ENCODE results near the gene MAPK11.
"Not testable (repeated sequence)": the region's sequence is repeated elsewhere in the genome, so short reads cannot be mapped to it uniquely, and the experiment has no call there.

MAPK11 gene

DNA sequence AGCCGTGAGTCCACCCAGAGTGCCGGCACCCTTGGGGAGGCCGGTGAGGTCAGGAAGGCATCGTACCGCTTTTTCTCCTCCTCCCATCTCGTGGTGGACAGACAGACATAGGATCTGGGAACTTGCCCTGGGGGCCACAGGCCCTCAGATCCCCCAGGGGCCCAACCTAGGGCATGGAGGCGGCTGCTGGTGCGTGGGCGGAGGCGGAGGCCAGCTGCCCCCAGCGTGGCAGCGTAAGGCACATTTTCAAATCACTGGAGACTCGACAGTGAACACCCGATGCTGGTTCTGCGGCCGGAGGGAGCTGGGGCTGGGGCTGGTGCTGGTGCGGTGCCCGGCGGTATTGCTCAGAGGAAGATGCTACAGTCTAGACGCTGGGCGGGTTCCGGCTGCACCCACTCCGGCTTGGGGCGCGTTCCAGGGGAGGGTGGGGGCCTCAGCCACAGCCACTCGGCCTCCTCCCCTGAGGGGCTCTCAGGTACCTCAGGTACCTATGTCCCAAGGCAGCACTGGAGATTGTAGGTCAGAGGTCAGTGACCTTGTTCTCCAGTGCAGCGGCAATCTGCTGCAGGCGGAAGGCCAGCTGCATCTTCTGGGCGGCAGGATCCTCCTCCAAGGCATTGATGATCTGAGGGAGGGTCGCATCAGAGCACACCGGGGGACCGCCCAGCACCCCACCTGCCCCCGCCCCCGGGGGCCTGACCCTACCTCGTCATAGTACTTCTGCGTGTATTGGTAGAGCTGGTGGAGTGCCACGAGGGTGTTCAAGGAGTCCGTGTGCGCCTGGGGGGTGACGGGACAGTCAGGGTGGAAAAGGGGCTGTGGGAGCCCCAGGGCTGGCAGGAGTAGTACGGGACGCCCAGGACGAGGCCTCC, 5.2 kb upstream of the MAPK11 start:
- no peak for DNase-seq

DNA sequence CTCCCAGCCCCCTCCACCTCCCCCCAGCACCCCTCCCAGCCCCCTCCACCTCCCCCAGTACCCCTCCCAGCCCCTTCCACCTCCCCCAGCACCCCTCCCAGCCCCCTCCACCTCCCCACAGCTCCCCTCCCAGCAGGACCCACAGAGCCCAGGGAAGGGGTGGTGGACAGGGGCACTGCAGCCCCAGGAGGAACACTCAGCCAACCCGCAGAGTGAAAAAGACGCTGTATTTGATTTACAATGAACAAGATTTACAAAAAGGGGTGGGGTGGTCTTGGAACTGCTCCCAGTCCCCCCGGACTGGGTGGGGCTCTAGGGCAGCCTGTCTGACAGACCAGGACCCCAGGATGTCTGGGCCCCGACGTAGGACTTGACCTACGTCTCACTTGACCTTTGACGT, 4.6 kb upstream of the MAPK11 start:
- no peak for DNase-seq

DNA sequence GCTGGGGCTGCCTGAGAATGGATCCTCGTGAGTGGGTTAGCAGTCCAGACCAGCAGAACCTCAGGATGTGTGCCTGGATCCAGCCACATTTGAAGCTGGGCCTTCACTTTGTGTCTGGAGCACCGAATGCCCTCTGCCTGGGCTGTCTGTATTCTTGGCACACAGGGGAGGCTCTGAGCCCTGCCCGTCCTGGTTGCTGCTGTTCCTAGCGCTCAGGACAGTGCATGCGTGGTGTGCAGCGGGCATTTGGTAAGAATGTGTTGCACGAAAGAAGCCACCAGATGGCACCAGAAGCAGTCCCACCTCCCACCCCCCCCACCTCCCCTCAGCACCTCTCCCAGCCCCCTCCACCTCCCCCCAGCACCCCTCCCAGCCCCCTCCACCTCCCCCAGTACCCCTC, 4.1 kb upstream of the MAPK11 start:
- DNase-seq = no peak

DNA sequence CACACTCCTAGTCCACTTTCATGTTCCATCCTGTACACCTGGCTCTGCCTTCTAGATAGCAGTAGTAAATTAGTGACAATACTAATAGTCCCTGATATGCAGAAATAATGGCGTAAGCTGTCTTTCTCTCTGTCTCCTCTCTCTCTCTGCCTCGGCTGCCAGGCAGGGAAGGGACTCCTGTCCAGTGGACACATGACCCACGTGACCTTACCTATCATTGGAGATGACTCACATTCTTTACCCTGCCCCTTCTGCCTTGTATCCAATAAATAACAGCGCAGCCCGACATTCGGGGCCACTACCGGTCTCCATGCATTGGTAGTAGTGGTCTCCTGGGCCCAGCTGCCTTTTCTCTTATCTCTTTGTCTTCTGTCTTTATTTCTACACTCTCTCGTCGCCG, 3.6 kb upstream of the MAPK11 start:
- DNase-seq = not testable (repeated sequence)

DNA sequence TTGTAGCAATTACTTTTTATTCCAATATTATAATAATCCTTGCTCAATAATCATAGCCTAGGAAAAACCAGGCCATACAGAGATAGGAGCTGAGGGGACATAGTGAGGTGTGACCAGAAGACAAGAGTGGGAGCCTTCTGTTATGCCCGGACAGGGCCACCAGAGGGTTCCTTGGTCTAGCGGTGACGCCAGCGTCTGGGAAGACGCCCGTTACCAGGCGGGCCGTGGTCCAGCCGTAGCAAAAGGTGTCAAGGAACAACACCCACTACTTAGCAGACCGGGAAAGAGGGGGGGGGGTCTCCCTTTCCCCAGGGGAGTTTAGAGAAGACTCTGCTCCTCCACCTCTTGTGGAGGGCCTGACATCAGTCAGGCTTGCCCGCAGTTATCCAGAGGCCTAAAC, 3.2 kb upstream of the MAPK11 start:
- DNase-seq = not testable (repeated sequence)

DNA sequence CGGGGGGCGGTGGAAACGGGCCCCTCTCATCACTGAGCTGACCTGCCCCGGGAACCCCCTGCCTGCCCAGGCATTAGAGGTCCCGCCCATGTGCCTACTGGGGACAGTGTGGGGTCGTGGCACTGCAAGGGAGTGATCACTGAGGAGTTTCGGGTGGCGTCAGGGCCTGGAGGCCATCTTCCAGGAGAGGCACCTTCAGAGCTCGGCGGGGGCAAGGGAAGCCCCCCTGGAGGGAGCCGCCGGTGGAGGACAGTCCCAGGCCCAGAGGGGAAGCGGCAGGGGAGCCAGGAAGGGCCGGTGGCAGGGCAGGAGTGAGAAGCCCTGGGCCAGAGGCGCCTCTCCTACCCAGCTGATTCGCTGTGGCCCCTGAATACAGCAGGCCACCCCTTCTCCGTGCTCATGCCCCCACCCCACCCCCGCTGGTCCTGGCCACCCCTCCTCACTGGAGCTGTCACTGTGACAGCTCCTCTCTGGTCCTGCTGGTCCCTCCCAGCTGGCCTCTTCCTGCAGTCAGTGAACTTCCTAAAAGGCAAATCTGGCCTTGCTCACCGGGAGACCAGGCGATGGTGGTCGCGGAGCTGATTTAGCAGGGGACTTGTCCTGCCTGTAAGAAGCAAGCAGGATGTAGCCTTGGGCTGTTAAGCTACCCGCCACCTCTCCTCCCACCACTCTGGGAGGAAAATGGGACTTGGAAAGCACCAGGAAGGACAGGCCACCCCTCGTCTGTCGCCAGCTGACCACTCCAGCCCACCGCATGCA, 2.0 kb upstream of the MAPK11 start:
- no peak for DNase-seq

DNA sequence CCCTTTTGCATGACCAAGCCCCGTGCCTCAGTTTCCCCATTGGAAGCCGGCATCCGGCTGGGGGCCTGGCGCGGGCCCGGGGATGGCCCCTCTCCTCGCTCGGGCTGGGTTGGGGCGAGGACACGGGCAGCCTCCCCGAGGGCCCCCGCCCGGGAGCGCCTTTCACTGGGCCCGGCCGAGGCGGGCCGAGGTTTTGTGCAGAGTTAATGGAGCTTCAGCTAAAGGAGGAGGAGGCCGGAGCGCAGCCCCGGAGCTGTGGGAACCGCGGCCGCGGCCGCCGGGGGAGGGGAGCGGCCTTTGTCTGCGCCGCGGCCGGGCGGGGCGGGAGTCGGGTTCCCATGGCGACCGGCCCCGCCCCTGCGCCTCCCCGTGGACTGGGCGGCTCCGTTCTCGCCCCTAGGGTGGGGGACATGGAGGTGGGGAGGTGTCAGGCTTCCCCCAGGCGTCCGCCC, 1.4 kb upstream of the MAPK11 start:
- peak in 1 of 2 experiments; percentile 41 for DNase-seq

DNA sequence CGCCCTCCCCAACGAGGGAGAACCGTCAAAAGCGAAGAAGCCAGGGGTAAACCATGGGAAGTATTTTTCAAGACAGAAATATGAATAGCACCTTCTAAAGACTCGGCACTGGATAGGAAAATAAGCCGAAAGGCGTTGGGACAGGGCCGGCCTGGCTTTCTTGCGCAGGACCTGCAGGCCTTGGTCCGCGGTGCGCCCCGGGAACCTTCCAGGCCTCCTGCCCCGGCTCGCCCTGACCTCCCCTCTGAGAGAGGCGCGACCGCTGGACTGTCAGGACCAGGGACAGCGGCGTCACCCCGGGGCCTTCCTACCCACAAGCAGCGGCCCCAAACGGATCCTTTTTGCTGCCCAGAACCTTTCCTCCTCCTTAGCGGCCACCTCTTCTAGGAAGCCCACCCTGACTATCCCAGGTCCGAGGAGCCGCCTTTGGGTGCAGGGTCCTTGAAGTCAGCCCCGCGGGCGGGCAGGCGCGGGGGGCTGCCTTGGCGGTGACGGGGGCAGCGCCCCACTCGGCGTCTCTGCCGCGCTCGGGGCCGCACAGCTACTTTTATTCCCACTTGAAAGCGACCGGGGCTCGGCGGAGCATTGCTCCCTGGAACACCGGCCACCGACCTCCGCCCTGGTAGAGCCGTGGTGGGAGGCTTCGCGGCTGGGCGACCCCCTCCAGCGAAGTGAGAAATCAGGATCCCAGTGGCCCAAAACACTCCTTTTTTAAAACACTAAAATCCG, 650 bp upstream of the MAPK11 start:
- no peak for DNase-seq

DNA sequence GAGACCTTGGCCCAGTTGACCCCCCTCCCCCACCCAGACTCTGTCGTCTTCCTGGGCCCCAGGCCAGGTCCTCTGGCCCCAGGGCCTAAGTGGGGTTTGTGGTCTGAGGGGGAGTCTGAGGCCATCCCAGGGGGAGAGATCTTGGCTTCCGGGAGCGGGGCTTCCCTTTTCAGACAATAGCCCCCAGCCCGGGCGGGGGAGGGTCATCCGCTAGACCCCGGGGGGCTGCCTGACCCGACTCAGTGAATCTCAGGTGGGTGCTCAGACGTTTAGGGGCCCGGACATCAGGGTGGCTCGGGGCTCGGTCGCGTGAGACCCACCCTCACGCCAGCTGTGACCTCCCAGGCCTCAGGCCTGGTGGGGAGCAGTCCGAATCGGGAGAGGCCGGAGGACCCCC, 609 bp downstream of the MAPK11 start:
- DNase-seq = no peak

DNA sequence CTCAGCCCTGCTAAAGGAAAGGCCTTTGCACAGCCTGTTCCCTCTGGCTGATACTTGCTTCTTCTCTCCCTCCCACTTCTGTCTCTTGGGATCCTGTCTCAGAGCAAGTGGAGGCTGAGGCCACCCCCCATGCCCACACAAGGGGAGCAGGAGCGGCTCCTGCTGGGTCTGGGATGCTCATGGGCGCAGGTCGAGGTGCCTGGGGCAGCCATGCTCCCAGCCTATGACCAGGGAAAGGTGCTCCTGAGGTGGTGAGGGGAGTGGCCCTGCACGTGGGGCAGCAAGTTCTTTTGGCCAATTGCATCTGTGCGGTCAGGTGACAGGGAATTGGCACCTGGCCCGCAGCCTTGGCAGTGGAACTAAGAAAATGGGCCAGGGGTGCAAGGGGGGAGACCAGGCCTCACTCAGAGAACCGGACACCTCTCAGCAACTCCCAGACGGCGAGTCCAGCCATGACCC, 1.5 kb downstream of the MAPK11 start:
- DNase-seq = no peak

DNA sequence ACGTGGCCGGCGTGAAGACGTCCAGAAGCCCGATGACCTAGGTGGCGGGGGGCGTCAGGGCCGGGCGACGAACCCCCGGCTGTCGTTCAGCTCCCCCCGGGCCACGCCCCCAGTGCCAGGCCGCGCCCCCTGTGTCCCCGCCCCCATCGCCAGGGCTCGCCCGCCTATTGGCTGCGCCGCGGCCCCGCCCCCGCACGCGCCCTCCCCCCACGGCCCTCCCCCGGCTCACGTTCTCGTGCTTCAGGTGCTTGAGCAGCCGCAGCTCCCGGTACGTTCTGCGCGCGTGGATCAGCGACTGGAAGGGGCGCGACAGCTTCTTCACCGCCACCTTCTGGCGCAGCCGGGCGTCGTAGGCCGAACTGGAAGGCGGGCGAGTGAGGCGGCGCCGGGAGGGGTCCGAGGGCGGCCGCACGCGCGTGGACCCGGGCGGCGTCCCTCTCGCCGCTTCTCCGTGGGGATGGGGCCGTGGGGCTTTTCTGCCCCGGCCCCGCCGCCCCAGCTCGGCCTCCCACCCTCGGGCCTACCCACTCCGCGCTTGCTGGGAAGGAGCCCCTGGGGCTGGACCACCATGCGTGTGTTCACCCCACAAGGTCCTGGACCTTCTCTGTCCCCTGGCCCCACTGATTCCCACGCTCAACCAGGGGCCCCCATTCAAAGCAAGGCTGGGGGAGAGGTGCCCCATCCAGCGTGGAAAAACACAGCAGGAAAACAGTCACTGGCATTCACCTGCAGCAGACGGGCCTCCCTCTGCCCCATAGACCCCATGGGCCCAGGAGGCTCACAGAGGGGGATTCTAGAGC, 2.4 kb downstream of the MAPK11 start:
- no peak for DNase-seq

DNA sequence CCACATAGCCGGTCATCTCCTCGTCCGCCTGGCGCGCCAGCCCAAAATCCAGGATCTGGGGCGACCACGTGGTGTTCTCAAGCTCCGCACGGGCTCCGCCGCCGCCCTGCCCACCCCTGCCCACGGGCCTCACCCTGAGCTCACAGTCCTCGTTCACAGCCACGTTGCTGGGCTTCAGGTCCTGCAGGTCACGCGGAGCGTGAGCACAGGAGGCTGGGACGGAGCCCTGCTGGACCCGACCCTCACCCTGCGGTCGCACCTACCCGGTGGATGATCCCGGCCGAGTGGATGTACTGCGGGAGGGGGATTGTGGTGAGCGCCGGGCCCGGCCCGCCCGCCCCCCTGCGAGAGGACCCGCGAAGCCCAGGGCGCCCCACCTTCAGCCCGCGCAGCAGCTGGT, 3.2 kb downstream of the MAPK11 start:
- no peak for DNase-seq

DNA sequence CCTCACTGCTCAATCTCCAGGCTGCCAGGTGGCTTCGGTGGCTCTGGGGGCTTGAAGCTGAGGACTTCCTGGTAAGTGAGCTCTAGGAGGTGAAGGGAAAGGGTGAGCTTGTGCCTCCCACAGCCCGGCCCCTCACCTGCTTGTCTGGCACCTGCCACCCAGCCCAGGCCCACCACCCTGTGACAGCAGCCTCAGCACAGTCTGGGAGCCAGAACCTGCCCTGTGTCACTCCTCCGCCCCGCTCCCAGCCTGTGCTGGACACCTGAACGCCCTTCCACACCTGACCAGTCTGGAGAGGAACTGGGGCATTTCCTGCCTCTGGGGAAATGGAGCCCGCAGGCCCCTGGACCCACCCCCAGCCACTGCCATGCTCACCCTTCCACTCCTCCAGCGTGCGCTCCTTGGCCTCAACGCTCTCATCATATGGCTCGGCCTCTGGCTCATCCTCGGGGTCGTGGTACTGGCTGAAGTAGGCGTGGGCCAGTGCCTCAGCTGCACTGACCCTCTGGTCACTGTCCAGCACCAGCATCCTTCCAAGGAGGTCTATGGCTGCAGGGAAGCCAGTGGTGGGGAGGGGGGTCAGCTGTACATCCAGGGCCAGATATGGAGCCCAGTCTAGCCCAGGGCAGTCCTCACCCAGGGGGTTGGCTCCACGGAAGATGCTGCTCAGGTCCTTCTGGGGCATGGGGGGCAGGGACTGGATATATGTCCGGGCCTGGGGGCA, 5.1 kb downstream of the MAPK11 start:
- DNase-seq = no peak

DNA sequence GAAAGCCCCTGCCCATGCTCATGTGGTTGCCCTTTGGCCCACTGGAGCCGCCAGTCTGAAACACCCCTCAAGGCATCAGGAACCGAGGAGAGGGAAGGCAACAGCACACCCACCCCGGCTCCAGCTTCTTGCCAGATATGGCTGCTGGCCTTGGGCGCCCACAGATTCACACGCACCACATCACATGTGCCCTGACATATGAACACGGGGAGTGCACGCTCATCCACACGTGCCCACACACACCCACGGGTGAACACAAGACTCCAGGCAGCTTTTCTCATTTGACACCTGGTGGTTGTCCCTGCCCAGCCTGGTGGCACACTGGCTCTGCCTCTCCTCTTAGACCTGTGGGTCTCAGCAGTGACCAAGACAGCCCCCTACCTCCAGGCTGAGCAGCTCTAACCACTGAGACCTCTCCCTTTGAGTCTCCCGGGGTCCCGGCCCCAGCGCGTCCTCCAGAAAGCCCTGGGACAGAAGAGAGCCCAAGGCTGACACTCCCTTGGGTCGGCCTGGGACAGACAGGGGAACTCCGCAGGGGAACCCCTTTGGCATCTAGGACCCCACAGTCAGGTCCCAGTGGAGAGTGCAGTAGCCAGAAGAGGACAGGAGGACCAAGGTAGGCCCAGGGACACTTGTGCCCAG, 6.0 kb downstream of the MAPK11 start:
- DNase-seq = no peak

DNA sequence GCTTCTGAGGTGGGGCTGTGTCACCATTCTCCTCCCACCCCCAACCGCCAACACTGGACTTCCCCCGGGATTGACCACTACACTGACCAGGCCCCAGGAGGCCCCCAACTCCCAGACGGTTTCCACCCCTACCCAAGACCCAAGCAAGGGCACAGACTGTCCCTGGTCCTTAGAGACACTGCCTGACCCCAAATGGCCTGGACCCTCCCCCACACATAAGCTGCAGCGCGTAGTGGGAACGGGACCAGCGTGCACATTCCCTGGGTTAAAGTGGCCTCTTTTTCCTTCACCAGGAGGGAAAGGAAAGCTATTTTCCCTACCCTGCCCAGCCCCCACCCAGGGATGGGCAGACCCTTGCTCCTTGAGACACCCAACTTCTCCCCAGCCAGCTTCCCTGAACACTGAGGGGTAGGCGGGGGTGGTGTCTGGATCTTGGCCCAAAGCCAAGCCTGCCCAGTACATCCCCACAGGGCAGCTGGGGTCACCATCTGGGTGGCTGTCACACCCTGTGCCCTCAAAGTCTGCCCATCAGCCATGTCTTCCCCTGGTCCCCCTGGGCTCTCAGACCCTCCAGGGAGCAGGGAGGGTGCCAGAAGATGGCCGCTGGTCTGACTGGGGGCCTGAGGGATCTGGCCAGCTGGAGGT, 7.1 kb downstream of the MAPK11 start:
- no peak for DNase-seq

DNA sequence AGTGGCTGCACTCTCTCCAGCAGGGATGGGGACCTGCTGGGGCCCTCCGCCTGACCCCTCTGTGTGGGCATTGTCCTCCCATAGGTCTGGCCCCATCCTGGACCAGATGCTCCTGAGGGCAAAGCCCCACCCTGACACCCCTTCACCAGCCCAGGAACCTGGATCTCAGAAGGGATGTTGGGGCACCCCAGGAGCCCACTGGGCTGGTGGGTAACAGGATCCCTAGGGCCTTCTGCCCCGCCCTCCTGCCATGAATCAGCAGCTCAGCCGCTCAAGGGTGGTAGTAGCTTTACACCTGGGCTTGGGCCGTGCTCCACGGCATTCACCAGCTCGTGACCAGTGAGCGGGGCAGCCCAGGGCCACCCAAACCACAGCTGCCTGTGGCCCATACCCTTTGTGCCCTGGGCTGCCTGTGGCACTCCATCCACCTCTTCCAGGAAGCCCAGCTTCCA, 7.7 kb downstream of the MAPK11 start:
- no peak for DNase-seq

DNA sequence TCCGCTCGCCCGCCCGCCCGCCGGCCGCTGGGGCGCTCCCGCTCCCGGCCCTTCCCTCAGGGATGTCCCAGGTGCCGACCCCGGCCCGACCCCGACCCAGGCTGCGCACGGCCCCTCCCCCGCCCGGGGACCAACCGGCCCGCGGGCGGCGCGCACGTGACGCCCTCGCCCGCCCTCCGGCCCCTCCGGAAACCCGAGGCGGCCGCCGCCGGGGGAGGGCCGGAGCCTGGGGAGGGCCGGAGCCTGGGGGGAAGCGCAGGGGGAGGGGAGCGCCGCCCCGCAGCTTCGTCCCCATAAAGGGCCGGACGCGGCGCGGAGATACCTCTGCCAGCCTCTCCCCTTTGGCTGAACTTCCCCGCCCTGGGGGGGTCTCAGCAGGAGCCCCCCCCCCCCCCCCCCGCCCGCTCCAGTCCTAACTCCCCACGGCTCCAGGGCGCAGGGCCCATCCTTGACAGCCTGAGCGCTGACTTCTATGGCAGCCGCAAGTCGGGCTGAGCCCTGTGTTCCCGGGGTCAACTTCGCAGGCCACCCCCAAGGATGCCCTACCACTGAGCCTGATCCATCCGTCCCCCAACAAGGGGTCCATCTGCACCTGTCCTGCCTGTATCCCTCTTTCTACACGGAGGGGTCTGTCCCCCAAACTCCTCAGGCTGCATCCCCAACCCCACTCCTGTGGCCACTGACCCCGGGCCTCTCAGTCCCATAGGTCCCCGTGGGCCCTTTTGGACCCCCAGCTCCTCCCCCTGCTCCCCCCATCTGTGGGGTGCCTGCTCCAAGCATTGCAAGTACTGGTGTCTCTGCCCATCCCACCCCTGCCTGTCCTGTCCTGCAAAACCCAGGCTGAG, 8.3 kb downstream of the MAPK11 start, which contains the start of gene MAPK12:
Gene MAPK12 (minus strand): TSS at position 69 of the 845 bp plus-strand sequence. CDS start 174 bp downstream, outside the sequence.
- DNase-seq = no peak

DNA sequence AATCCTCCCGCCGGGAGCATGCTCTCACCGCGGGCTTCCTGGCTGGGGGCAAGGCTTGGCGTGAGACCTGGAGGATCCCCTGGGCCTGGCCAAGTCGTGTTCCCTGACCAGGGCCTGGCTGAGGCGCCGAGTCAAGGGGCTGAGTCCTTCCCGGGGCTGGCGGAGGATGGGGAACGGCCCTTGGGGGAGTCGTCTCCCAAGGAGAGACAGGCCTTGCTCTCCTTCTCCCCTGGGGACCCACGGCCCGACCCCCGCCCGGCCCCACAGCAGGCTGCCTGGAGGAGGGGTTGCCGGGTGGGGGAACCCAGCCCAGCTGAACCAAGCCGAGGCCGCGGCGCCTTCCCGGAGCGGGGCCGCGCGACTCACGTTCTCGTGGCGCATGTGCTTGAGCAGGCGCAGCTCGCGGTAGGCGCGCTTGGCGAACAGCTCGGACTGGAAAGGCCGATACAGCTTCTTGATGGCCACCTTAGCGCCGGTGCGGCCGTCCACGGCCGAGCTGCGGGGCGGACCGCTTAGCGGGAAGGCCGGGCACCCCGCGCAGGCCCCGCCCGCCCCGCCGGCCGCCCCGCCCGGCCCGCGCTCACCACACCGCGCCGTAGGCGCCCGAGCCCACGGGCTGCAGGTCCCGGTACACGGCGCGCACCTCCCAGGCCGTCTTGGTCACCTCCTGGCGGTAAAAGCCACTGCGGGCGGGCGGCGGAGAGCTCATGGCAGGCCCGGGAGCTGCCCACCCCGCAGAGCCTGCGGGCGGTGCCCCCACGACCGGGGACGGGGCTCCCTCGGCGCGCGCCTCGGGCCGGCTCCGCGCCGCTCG, 9.2 kb downstream of the MAPK11 start:
- DNase-seq = no peak

DNA sequence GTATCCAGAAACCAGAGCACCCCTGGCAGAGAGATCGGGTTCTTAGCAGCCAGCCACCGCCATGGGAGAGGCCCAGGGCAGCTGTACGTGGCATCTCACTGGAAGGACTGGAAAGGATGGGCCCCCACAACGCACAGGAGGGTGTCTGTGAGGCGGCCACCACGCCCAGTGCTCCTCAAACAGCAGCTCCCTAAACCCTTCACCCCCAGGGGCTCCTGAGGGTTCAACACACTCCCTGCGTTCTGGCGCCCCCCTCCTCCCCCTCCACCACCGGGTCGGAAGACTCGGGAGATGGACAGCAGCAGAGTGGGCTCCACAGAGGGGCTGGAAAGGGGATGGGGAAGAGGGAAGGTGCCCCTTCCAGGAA, 9.8 kb downstream of the MAPK11 start:
- DNase-seq = no peak

Measured in NCI-H187 (cell line).